PC-9 (cell line): ENCODE results near the gene TRAF1.

Source experiments
- CTCF ChIP-seq: fragments of 200-600 bp; sonication (generic); conservative IDR thresholded peaks from 2 replicates; pipeline ENCODE4 v1.6.1; 2017; ENCODE audit warnings: mixed run types, antibody characterized with exemption, mild to moderate bottlenecking, moderate library complexity
- EZH2 ChIP-seq: fragments of 200-600 bp; sonication (generic); IDR thresholded peaks from 2 replicates; pipeline ENCODE4 v1.8.0; 2017; ENCODE audit warnings: antibody characterized with exemption, low read depth

- TF ChIP-seq CTCF (no peak), EZH2 (no peak)
Observed at GRCh38 chr9:120867676-120868338, 58.8 kb downstream of the TRAF1 start.
